ENCODE data around the gene PPP1R12B.
A peak's percentile ranks its signal among the peaks of the same experiment; 100 is the strongest.
"Not testable (repeated sequence)": the region's sequence is repeated elsewhere in the genome, so short reads cannot be mapped to it uniquely, and the experiment has no call there.

The PPP1R12B gene

GRCh38 chr1:202614363-202615207, 266.1 kb downstream of the PPP1R12B start:
- DNase-seq (ENCODE audit: low spot score) = peak; percentile 9

GRCh38 chr1:202615208-202615500, 266.7 kb downstream of the PPP1R12B start:
- not testable (repeated sequence) for DNase-seq (ENCODE audit: low spot score)

- peak; percentile 71 for DNase-seq (ENCODE audit: low spot score)
Observed at GRCh38 chr1:202615501-202616354, 267.2 kb downstream of the PPP1R12B start.

- no peak for DNase-seq (ENCODE audit: low spot score)
Observed at GRCh38 chr1:202616355-202616915, 267.9 kb downstream of the PPP1R12B start.

- peak; percentile 60 for DNase-seq (ENCODE audit: low spot score)
Observed at GRCh38 chr1:202619012-202619411, 270.5 kb downstream of the PPP1R12B start.

- peak; percentile 34 for DNase-seq (ENCODE audit: low spot score)
Observed at GRCh38 chr1:202619505-202619904, 271.0 kb downstream of the PPP1R12B start.

GRCh38 chr1:202620036-202620435, 271.5 kb downstream of the PPP1R12B start:
- not testable (repeated sequence) for DNase-seq (ENCODE audit: low spot score)

GRCh38 chr1:202621446-202621845, 272.9 kb downstream of the PPP1R12B start:
- DNase-seq (ENCODE audit: low spot score) = no peak

- no peak for DNase-seq (ENCODE audit: low spot score)
Observed at GRCh38 chr1:202622388-202622787, 273.9 kb downstream of the PPP1R12B start.

- no peak for DNase-seq (ENCODE audit: low spot score)
Observed at GRCh38 chr1:202623075-202623474, 274.6 kb downstream of the PPP1R12B start.

- DNase-seq (ENCODE audit: low spot score) = not testable (repeated sequence)
Observed at GRCh38 chr1:202623476-202623875, 275.0 kb downstream of the PPP1R12B start.

GRCh38 chr1:202624088-202624780, 275.7 kb downstream of the PPP1R12B start:
- no peak for DNase-seq (ENCODE audit: low spot score)

- no peak for DNase-seq (ENCODE audit: low spot score)
Observed at GRCh38 chr1:202624781-202625108, 276.2 kb downstream of the PPP1R12B start.

- DNase-seq (ENCODE audit: low spot score) = peak; percentile 69
Observed at GRCh38 chr1:202625416-202626360, 277.2 kb downstream of the PPP1R12B start.

GRCh38 chr1:202627036-202627435, 278.5 kb downstream of the PPP1R12B start:
- DNase-seq (ENCODE audit: low spot score) = not testable (repeated sequence)

GRCh38 chr1:202627841-202628565, 279.5 kb downstream of the PPP1R12B start:
- no peak for DNase-seq (ENCODE audit: low spot score)

GRCh38 chr1:202628646-202629215, 280.2 kb downstream of the PPP1R12B start:
- DNase-seq (ENCODE audit: low spot score) = no peak

GRCh38 chr1:202629257-202629811, 280.8 kb downstream of the PPP1R12B start:
- DNase-seq (ENCODE audit: low spot score) = not testable (repeated sequence)

GRCh38 chr1:202630096-202630495, 281.6 kb downstream of the PPP1R12B start:
- DNase-seq (ENCODE audit: low spot score) = not testable (repeated sequence)

- DNase-seq (ENCODE audit: low spot score) = no peak
Observed at GRCh38 chr1:202630541-202630940, 282.0 kb downstream of the PPP1R12B start.
